ENCODE measurements around the gene STK33.

Gene STK33

DNA sequence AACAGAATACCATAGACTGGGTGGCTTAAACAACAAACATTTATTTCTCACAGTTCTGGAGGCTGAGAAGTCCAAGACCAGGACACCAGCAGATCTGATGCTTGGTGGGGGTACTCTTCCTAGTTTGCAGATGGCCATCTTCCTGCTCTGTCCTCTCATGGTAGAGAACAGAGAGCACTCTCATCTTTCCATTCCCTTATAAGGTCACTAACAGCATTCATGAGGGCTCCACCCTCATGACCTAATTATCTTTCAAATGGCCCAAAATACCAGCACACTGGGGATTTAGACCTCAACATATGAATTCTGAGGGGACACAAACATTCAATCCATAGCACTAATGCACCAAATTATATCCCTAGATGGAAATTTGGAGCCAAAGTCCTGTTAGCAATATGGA is 6.1 kb downstream of the STK33 start:
- Histone ChIP-seq H3K27ac (no peak overlapping the region), H3K27me3 (replicated peaks) (no peaks in the 10 kb centered on the region), H3K36me3 (replicated peaks) (no peaks in the 10 kb centered on the region), H3K4me3 (ENCODE audit: low read depth, low read length) (no peak overlapping the region)
- TF ChIP-seq, protein P1, sequence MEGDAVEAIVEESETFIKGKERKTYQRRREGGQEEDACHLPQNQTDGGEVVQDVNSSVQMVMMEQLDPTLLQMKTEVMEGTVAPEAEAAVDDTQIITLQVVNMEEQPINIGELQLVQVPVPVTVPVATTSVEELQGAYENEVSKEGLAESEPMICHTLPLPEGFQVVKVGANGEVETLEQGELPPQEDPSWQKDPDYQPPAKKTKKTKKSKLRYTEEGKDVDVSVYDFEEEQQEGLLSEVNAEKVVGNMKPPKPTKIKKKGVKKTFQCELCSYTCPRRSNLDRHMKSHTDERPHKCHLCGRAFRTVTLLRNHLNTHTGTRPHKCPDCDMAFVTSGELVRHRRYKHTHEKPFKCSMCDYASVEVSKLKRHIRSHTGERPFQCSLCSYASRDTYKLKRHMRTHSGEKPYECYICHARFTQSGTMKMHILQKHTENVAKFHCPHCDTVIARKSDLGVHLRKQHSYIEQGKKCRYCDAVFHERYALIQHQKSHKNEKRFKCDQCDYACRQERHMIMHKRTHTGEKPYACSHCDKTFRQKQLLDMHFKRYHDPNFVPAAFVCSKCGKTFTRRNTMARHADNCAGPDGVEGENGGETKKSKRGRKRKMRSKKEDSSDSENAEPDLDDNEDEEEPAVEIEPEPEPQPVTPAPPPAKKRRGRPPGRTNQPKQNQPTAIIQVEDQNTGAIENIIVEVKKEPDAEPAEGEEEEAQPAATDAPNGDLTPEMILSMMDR (IDR thresholded peaks at IDR 0.05; ENCODE audit: low read depth, low read length, missing control alignments) = no peak
- no peak for DNase-seq
- in situ Hi-C loops (cut with HindIII; ENCODE audit: low pct_ligation_motif_present, low sequenced_read_pairs) = no loop called here

DNA sequence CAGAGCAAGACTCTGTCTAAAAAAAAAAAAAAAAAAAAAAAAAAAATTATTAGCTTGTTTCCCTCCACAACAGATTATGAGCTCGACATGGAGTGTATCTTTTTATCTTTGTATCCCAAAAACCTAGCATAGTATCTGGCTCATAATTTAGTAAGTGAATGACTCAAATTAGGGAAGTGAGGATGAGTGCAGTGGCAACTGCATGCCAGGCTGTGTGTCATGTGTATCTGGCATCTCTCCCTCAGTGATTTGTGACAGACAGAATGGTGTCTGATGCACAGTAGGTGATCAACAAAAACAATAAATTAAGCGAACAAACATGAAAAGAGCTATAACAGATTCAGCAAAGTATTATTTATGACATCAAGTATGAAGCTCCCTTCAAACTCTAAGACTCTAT is 7.2 kb downstream of the STK33 start:
- DNase-seq = no peak
- in situ Hi-C loops (cut with HindIII; ENCODE audit: low pct_ligation_motif_present, low sequenced_read_pairs) = no loop called here
- no peak overlapping the region for H3K27ac ChIP-seq
- no peaks in the 10 kb centered on the region for H3K27me3 ChIP-seq (replicated peaks)
- TF ChIP-seq, protein P1 (IDR thresholded peaks at IDR 0.05; ENCODE audit: low read depth, low read length, missing control alignments) = no peak
- no peak overlapping the region for H3K4me3 ChIP-seq (ENCODE audit: low read depth, low read length)
- H3K36me3 ChIP-seq (replicated peaks) = no peaks in the 10 kb centered on the region

DNA sequence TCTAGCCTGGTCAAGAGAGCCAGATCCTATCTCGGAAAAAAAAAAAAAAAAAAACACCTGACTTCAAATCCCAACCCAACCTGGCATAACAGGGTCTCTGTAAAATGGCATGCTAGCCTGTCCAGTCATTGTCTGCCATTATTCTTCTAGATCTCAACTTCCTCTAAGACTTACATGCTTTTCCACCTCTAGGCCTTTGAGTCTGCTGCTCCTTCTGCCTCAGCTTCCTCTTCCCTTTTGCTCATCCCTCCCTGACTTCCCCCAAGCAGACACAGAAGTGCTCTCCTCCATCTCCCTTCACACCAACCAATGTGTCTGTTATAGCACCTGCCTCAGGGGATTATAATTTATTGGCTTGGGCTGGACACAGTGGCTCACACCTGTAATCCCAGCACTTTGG is 7.8 kb downstream of the STK33 start:
- in situ Hi-C loops (cut with HindIII; ENCODE audit: low pct_ligation_motif_present, low sequenced_read_pairs) = no loop called here
- no peak for DNase-seq

DNA sequence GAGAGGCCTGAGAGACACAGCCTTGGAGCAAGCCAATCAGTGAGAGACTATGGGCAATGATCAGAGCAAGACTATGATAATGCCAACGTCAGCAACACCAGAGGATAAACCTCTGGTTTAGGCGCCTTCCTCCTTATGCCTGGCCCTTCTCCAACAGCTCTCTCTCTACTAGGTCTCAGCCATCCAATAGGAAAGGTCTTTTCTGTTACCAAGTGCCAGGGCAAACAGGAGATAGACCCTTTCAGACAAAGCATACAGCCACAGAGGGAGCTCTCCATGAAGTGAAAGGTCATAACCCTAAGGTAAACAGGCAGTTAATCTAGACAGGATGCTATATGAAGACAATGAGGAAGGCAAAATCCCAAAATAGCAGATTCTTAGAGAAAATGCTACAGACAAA is 9.5 kb downstream of the STK33 start:
- Histone ChIP-seq H3K27ac (no peak overlapping the region), H3K27me3 (replicated peaks) (no peaks in the 10 kb centered on the region), H3K4me3 (ENCODE audit: low read depth, low read length) (no peak overlapping the region), H3K36me3 (replicated peaks) (no peaks in the 10 kb centered on the region)
- TF ChIP-seq, protein P1 (IDR thresholded peaks at IDR 0.05; ENCODE audit: low read depth, low read length, missing control alignments) = no peak
- in situ Hi-C loops (cut with HindIII; ENCODE audit: low pct_ligation_motif_present, low sequenced_read_pairs) = no loop called here
- no peak for DNase-seq

More for the DNA sequence above, 7.8 kb downstream of the STK33 start:
- no peak overlapping the region for H3K27ac ChIP-seq
- no peak overlapping the region for H3K4me3 ChIP-seq (ENCODE audit: low read depth, low read length)
- no peaks in the 10 kb centered on the region for H3K27me3 ChIP-seq (replicated peaks)
- no peaks in the 10 kb centered on the region for H3K36me3 ChIP-seq (replicated peaks)
- TF ChIP-seq, protein P1 (IDR thresholded peaks at IDR 0.05; ENCODE audit: low read depth, low read length, missing control alignments) = no peak

DNA sequence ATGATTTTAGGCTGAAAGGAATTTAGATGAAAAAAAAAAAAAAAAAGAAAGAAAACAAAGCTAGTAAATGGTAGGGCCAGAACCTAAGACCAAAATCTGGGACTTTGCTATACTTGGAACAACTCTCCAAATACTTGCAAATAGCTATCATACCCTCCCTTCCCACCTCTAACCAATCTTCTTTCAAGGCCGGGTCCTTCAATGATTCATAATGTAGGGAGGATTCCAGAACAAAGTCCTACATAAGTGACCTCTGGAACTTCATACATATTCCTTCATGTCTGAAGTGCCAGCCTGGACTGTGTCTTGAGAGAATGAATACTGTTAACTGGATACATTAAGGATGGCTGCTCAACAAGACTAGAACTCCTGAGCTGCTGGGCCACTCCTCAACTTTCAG is 9.9 kb downstream of the STK33 start:
- Histone ChIP-seq H3K36me3 (replicated peaks) (no peaks in the 10 kb centered on the region), H3K27me3 (replicated peaks) (no peaks in the 10 kb centered on the region), H3K27ac (no peak overlapping the region), H3K4me3 (ENCODE audit: low read depth, low read length) (no peak overlapping the region)
- DNase-seq = no peak
- in situ Hi-C loops (cut with HindIII; ENCODE audit: low pct_ligation_motif_present, low sequenced_read_pairs) = no loop called here
- TF ChIP-seq, protein P1 (IDR thresholded peaks at IDR 0.05; ENCODE audit: low read depth, low read length, missing control alignments) = no peak

DNA sequence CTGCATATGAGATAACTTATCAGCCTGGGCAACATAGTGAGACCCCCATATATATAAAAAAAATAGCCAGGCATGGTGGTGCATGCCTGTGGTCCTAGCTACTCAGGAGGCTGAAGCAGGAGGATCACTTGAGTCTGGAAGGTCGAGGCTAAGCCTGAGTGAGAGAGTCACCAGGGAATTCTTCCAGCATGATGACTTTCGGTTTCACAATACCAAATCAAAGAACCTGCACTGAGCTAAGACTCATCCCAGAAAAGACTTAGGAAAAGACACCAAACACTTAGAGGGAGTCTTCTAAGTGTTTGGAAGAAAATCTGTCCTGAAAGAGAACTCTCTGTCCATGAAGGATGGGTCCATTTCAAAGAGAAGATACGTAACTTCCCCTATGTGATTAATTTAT is 12.7 kb downstream of the STK33 start:
- Histone ChIP-seq H3K4me3 (ENCODE audit: low read depth, low read length) (no peak overlapping the region), H3K36me3 (replicated peaks) (no peaks in the 10 kb centered on the region), H3K27me3 (replicated peaks) (no peaks in the 10 kb centered on the region), H3K27ac (no peak overlapping the region)
- TF ChIP-seq, protein P1 (IDR thresholded peaks at IDR 0.05; ENCODE audit: low read depth, low read length, missing control alignments) = no peak
- in situ Hi-C loops (cut with HindIII; ENCODE audit: low pct_ligation_motif_present, low sequenced_read_pairs) = no loop called here
- DNase-seq = no peak

All from brain microvascular endothelial cell (primary cell).